Neural progenitor cell (in vitro differentiated cells): Measurements from ENCODE around the gene NARF. TPM values are rescaled to one million over a fixed set of nuclear protein-coding genes. Genes with fewer than 3 reads are reported as not detected.
"Not testable (repeated sequence)": the region's sequence is repeated elsewhere in the genome, so short reads cannot be mapped to it uniquely, and the experiment has no call there.

Source experiments
- DNase-seq: peaks from one replicate; pipeline ENCODE4 v3.0.0-alpha.2; 2016; ENCODE audit warnings: low spot score
- H2AFZ ChIP-seq: fragments of 200-600 bp; sonication (generic); replicated peaks from 2 replicates; pipeline ENCODE4 v1.6.1; 2016; ENCODE audit warnings: antibody characterized with exemption
- H3F3A ChIP-seq: fragments of 200-600 bp; sonication (generic); 2 replicates; pipeline ENCODE4 v1.6.1; 2016; ENCODE audit warnings: antibody characterized with exemption, low read depth
- H3K27ac ChIP-seq: fragments of 200-600 bp; sonication (generic); 2 replicates; pipeline ENCODE4 v1.5.1; 2016; ENCODE audit warnings: mild to moderate bottlenecking
- H3K27me3 ChIP-seq: fragments of 200-600 bp; sonication (generic); 2 replicates; pipeline ENCODE4 v1.6.1; 2016; ENCODE audit warnings: mild to moderate bottlenecking, moderate library complexity
- H3K36me3 ChIP-seq: fragments of 200-600 bp; sonication (generic); 2 replicates; pipeline ENCODE4 v1.5.1; 2016
- H3K4me1 ChIP-seq: fragments of 200-600 bp; sonication (generic); 2 replicates; pipeline ENCODE4 v1.6.1; 2016; ENCODE audit warnings: mixed run types
- H3K4me2 ChIP-seq: fragments of 200-600 bp; sonication (generic); 2 replicates; pipeline ENCODE4 v1.6.1; 2016
- H3K4me3 ChIP-seq: fragments of 200-600 bp; sonication (generic); 2 replicates; pipeline ENCODE4 v1.5.1; 2016
- H3K79me2 ChIP-seq: fragments of 200-600 bp; sonication (generic); 2 replicates; pipeline ENCODE4 v1.6.1; 2016; ENCODE audit warnings: low read depth
- H3K9ac ChIP-seq: fragments of 200-600 bp; sonication (generic); 2 replicates; pipeline ENCODE4 v1.6.1; 2016
- H3K9me3 ChIP-seq: fragments of 200-600 bp; sonication (generic); 2 replicates; pipeline ENCODE4 v1.5.1; 2016; ENCODE audit warnings: low read depth
- H4K20me1 ChIP-seq: fragments of 200-600 bp; sonication (generic); 2 replicates; pipeline ENCODE4 v1.6.1; 2016; ENCODE audit warnings: low read depth
- H3K27ac Mint-ChIP-seq: 3 replicates; pipeline ENCODE4 v1.8.0; 2021; ENCODE audit warnings: mixed read lengths
- H3K27me3 Mint-ChIP-seq: 2 replicates; pipeline ENCODE4 v1.8.0; 2022; ENCODE audit warnings: low read depth, mild to moderate bottlenecking, inconsistent platforms, moderate library complexity, mixed read lengths; ENCODE audit not compliant: insufficient read depth
- H3K36me3 Mint-ChIP-seq: 3 replicates; pipeline ENCODE4 v1.8.0; 2021; ENCODE audit warnings: mixed read lengths
- H3K4me1 Mint-ChIP-seq: 3 replicates; pipeline ENCODE4 v1.8.0; 2021; ENCODE audit warnings: mixed read lengths
- H3K4me3 Mint-ChIP-seq: 3 replicates; pipeline ENCODE4 v1.8.0; 2021; ENCODE audit warnings: mild to moderate bottlenecking, moderate library complexity, mixed read lengths
- H3K9me3 Mint-ChIP-seq: 3 replicates; pipeline ENCODE4 v1.8.0; 2020; ENCODE audit warnings: mixed read lengths
- CTCF ChIP-seq: fragments of 200-600 bp; sonication (generic); IDR thresholded peaks from 2 replicates; pipeline ENCODE4 v1.5.1; 2017; ENCODE audit warnings: antibody characterized with exemption, mild to moderate bottlenecking
- EZH2 ChIP-seq: fragments of 200-600 bp; sonication (generic); IDR thresholded peaks from 2 replicates; pipeline ENCODE4 v1.6.1; 2017; ENCODE audit warnings: antibody characterized with exemption, mild to moderate bottlenecking, moderate library complexity
- EZH2phosphoT487 ChIP-seq: fragments of 200-600 bp; sonication (generic); IDR thresholded peaks from 2 replicates; pipeline ENCODE4 v1.6.1; 2017; ENCODE audit warnings: antibody characterized with exemption
- total RNA-seq: library from RNA; depleted of rRNA; stranded (reverse); fragments of >200 nt; gene quantifications from 2 replicates; pipeline ENCODE4 v1.2.3, GENCODE V29; 2015; ENCODE audit warnings: low replicate concordance

NARF gene
- total RNA-seq, 1 donor from 2014 or later: 166 TPM

GRCh38 chr17:82449883-82450356 is 8.6 kb upstream of the NARF start:
- H3K4me1 Mint-ChIP-seq: peaks cover 15% of the 10 kb centered on the region
- no peak for DNase-seq
- Histone ChIP-seq H3F3A (peaks cover 5% of the 10 kb centered on the region), H3K27me3 (no peaks in the 10 kb centered on the region), H4K20me1 (peaks cover 12% of the 10 kb centered on the region), H2AFZ (peak overlapping the region; percentile 90), H3K4me2 (peak overlapping the region; percentile 89), H3K9ac (peak overlapping the region; percentile 80), H3K27ac (no peak overlapping the region), H3K36me3 (no peaks in the 10 kb centered on the region), H3K4me1 (peaks cover 7% of the 10 kb centered on the region), H3K9me3 (no peaks in the 10 kb centered on the region), H3K4me3 (peak overlapping the region; percentile 97), H3K79me2 (peaks cover 26% of the 10 kb centered on the region)
- no peaks in the 10 kb centered on the region for H3K36me3 Mint-ChIP-seq
- peaks cover 2% of the 10 kb centered on the region for H3K27me3 Mint-ChIP-seq
- H3K4me3 Mint-ChIP-seq: peak overlapping the region; percentile 89
- peaks cover 14% of the 10 kb centered on the region for H3K9me3 Mint-ChIP-seq
- no peak for TF ChIP-seq CTCF
- TF ChIP-seq EZH2: no peak
- TF ChIP-seq EZH2phosphoT487: no peak
- H3K27ac Mint-ChIP-seq: peak overlapping the region; percentile 48

GRCh38 chr17:82450357-82451106 is 8.0 kb upstream of the NARF start, which contains the start of gene CYBC1:
Gene CYBC1 (minus strand): TSS chr17:82450752. CDS start chr17:82449254, 1,498 bp downstream.
- Histone ChIP-seq H3K4me1 (peaks cover 7% of the 10 kb centered on the region), H3K4me3 (peak within 1 kb of the TSS; percentile 97), H3K27ac (no peak within 1 kb of the TSS), H4K20me1 (peaks cover 12% of the 10 kb centered on the region), H2AFZ (peak within 1 kb of the TSS; percentile 90), H3K27me3 (no peaks in the 10 kb centered on the region), H3K9me3 (no peaks in the 10 kb centered on the region), H3K36me3 (no peaks in the 10 kb centered on the region), H3K4me2 (peak within 1 kb of the TSS; percentile 89), H3K79me2 (peaks cover 26% of the 10 kb centered on the region), H3F3A (peaks cover 5% of the 10 kb centered on the region), H3K9ac (peak within 1 kb of the TSS; percentile 80)
- DNase-seq: peak; percentile 97
- Mint-ChIP-seq H3K4me1 (peaks cover 15% of the 10 kb centered on the region), H3K27me3 (peaks cover 2% of the 10 kb centered on the region), H3K27ac (peak within 1 kb of the TSS; percentile 48), H3K4me3 (peak within 1 kb of the TSS; percentile 89), H3K36me3 (no peaks in the 10 kb centered on the region), H3K9me3 (peaks cover 14% of the 10 kb centered on the region)
- TF ChIP-seq EZH2 (no peak), EZH2phosphoT487 (no peak), CTCF (no peak)

GRCh38 chr17:82452162-82452561 is 6.4 kb upstream of the NARF start:
- no peak overlapping the region for H3K27ac Mint-ChIP-seq
- peaks cover 7% of the 10 kb centered on the region for H3K4me1 ChIP-seq
- no peak overlapping the region for H2AFZ ChIP-seq
- H3K27me3 ChIP-seq: no peaks in the 10 kb centered on the region
- DNase-seq: no peak
- H3K9me3 Mint-ChIP-seq: peaks cover 14% of the 10 kb centered on the region
- H3K36me3 ChIP-seq: no peaks in the 10 kb centered on the region
- H3K79me2 ChIP-seq: peaks cover 26% of the 10 kb centered on the region
- peaks cover 5% of the 10 kb centered on the region for H3F3A ChIP-seq
- peaks cover 12% of the 10 kb centered on the region for H4K20me1 ChIP-seq
- TF ChIP-seq EZH2 (no peak), CTCF (no peak), EZH2phosphoT487 (no peak)
- H3K9me3 ChIP-seq: no peaks in the 10 kb centered on the region
- H3K4me3 Mint-ChIP-seq: peak overlapping the region; percentile 89
- no peak overlapping the region for H3K9ac ChIP-seq
- H3K27me3 Mint-ChIP-seq: peaks cover 2% of the 10 kb centered on the region
- peaks cover 16% of the 10 kb centered on the region for H3K4me1 Mint-ChIP-seq
- peaks cover 2% of the 10 kb centered on the region for H3K36me3 Mint-ChIP-seq
- no peak overlapping the region for H3K4me2 ChIP-seq
- H3K27ac ChIP-seq: no peak overlapping the region
- H3K4me3 ChIP-seq: no peak overlapping the region

GRCh38 chr17:82453151-82453550 is 5.4 kb upstream of the NARF start:
- DNase-seq, H3K36me3 ChIP-seq, H3K36me3 Mint-ChIP-seq, H3K4me3 ChIP-seq, H3K27ac ChIP-seq, H3K9me3 ChIP-seq, H3K9ac ChIP-seq, H3K4me3 Mint-ChIP-seq, H3K27me3 Mint-ChIP-seq, H3K27ac Mint-ChIP-seq, H2AFZ ChIP-seq, H3K27me3 ChIP-seq, H3K4me2 ChIP-seq: not testable (repeated sequence)
- H3K4me1 Mint-ChIP-seq: peaks cover 24% of the 10 kb centered on the region
- peaks cover 15% of the 10 kb centered on the region for H3F3A ChIP-seq
- peaks cover 19% of the 10 kb centered on the region for H3K79me2 ChIP-seq
- H4K20me1 ChIP-seq: peaks cover 13% of the 10 kb centered on the region
- peaks cover 13% of the 10 kb centered on the region for H3K4me1 ChIP-seq
- H3K9me3 Mint-ChIP-seq: peaks cover 14% of the 10 kb centered on the region

- peaks cover 13% of the 10 kb centered on the region for H3K4me1 ChIP-seq
- not testable (repeated sequence) for H3K27me3 ChIP-seq, H3K27ac ChIP-seq, H3K36me3 ChIP-seq, H3K4me2 ChIP-seq, H3K4me3 ChIP-seq, H3K36me3 Mint-ChIP-seq, H2AFZ ChIP-seq, H3K9me3 ChIP-seq, DNase-seq, H3K9ac ChIP-seq, H3K27ac Mint-ChIP-seq, H3K4me3 Mint-ChIP-seq, H3K27me3 Mint-ChIP-seq
- peaks cover 17% of the 10 kb centered on the region for H3F3A ChIP-seq
- peaks cover 14% of the 10 kb centered on the region for H3K9me3 Mint-ChIP-seq
- peaks cover 18% of the 10 kb centered on the region for H3K79me2 ChIP-seq
- H4K20me1 ChIP-seq: peaks cover 13% of the 10 kb centered on the region
- H3K4me1 Mint-ChIP-seq: peaks cover 24% of the 10 kb centered on the region
Measured at GRCh38 chr17:82453706-82454105, 4.8 kb upstream of the NARF start.
